ENCODE measurements around the gene PTPRN2. TPM values are rescaled to one million over a fixed set of nuclear protein-coding genes. Genes with fewer than 3 reads are reported as not detected.

The PTPRN2 gene
- total RNA-seq, 1 donor from 2014 or later: 2.4 TPM

DNA sequence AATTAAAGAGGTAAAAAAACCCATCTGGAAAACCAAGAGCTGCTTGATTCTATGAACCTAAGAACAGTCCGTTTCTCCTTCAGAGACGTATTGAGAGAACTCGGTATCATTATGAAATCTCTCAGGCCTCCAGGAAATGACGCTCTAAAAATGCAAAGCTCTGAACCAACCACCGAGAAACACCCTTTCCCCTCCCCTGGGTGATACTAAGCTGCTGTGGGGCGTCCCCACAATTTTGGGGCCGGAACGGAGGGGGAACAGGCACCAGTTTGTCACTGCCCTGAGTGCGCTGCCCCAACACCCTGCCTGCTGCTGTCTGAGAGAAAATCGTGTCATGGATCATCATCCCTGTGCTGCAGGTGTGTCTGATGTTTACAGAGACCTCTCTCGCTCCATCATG, 741.4 kb downstream of the PTPRN2 start:
- no peak for DNase-seq (ENCODE audit: low read depth)
- H3K4me3 ChIP-seq (ENCODE audit: low read depth, low read length): no peak overlapping the region
- H3K27me3 ChIP-seq (ENCODE audit: control insufficient read depth, insufficient read depth, low read length): no peaks in the 10 kb centered on the region
- no peaks in the 10 kb centered on the region for H3K36me3 ChIP-seq (ENCODE audit: control insufficient read depth, insufficient read depth, low read length)
- TF ChIP-seq, protein P1, sequence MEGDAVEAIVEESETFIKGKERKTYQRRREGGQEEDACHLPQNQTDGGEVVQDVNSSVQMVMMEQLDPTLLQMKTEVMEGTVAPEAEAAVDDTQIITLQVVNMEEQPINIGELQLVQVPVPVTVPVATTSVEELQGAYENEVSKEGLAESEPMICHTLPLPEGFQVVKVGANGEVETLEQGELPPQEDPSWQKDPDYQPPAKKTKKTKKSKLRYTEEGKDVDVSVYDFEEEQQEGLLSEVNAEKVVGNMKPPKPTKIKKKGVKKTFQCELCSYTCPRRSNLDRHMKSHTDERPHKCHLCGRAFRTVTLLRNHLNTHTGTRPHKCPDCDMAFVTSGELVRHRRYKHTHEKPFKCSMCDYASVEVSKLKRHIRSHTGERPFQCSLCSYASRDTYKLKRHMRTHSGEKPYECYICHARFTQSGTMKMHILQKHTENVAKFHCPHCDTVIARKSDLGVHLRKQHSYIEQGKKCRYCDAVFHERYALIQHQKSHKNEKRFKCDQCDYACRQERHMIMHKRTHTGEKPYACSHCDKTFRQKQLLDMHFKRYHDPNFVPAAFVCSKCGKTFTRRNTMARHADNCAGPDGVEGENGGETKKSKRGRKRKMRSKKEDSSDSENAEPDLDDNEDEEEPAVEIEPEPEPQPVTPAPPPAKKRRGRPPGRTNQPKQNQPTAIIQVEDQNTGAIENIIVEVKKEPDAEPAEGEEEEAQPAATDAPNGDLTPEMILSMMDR (IDR thresholded peaks at IDR 0.05; ENCODE audit: insufficient read depth, low read length, poor library complexity, severe bottlenecking): no peak

- TF ChIP-seq, protein P1 (IDR thresholded peaks at IDR 0.05; ENCODE audit: insufficient read depth, low read length, poor library complexity, severe bottlenecking): no peak
- Histone ChIP-seq H3K4me3 (ENCODE audit: low read depth, low read length) (no peak overlapping the region), H3K36me3 (ENCODE audit: control insufficient read depth, insufficient read depth, low read length) (no peaks in the 10 kb centered on the region), H3K27me3 (ENCODE audit: control insufficient read depth, insufficient read depth, low read length) (no peaks in the 10 kb centered on the region)
- no peak for DNase-seq (ENCODE audit: low read depth)
These were observed 742.3 kb downstream of the PTPRN2 start for GRCh38 chr7:157845203-157845835.

DNA sequence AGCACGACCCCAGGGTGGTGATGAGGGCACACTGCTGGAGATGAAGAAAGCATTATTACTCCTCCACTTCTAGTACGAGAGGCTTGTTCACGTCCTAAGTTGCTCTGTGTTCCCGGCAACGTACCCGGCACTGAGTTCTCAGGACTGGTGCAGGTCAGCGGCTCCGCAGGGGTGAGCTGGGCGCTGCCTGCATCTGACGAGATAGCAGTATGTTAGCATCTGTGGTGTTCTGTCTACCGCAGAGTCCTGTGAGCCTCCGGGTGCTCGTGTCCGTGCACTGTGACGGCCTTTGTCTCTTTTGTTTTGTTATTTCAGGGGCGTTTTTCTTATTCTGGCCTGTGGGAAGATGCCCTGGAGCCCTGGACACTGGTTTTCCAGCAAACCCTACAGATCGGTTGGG, 743.0 kb downstream of the PTPRN2 start:
- no peak overlapping the region for H3K4me3 ChIP-seq (ENCODE audit: low read depth, low read length)
- DNase-seq (ENCODE audit: low read depth): no peak
- TF ChIP-seq, protein P1 (IDR thresholded peaks at IDR 0.05; ENCODE audit: insufficient read depth, low read length, poor library complexity, severe bottlenecking): no peak
- H3K36me3 ChIP-seq (ENCODE audit: control insufficient read depth, insufficient read depth, low read length): no peaks in the 10 kb centered on the region
- no peaks in the 10 kb centered on the region for H3K27me3 ChIP-seq (ENCODE audit: control insufficient read depth, insufficient read depth, low read length)

GRCh38 chr7:157844141-157844540, 743.5 kb downstream of the PTPRN2 start:
- Histone ChIP-seq H3K27me3 (ENCODE audit: control insufficient read depth, insufficient read depth, low read length) (no peaks in the 10 kb centered on the region), H3K36me3 (ENCODE audit: control insufficient read depth, insufficient read depth, low read length) (no peaks in the 10 kb centered on the region), H3K4me3 (ENCODE audit: low read depth, low read length) (no peak overlapping the region)
- TF ChIP-seq, protein P1 (IDR thresholded peaks at IDR 0.05; ENCODE audit: insufficient read depth, low read length, poor library complexity, severe bottlenecking): no peak
- DNase-seq (ENCODE audit: low read depth): no peak

GRCh38 chr7:157843336-157844140, 744.1 kb downstream of the PTPRN2 start:
- TF ChIP-seq, protein P1 (IDR thresholded peaks at IDR 0.05; ENCODE audit: insufficient read depth, low read length, poor library complexity, severe bottlenecking): no peak
- Histone ChIP-seq H3K36me3 (ENCODE audit: control insufficient read depth, insufficient read depth, low read length) (no peaks in the 10 kb centered on the region), H3K4me3 (ENCODE audit: low read depth, low read length) (no peak overlapping the region), H3K27me3 (ENCODE audit: control insufficient read depth, insufficient read depth, low read length) (no peaks in the 10 kb centered on the region)
- no peak for DNase-seq (ENCODE audit: low read depth)

Data from kidney epithelial cell (primary cell).